Right cardiac atrium (tissue), 5 donors: ENCODE results near the gene SELENOM. TPM values are rescaled to one million over a fixed set of nuclear protein-coding genes. Genes with fewer than 3 reads are reported as not detected.
"Not testable (repeated sequence)": the region's sequence is repeated elsewhere in the genome, so short reads cannot be mapped to it uniquely, and the experiment has no call there.

Source experiments
- ATAC-seq, 2 donors: fragments of 200-7000 bp; cut with Tn5 transposase; one replicate each; pipeline versions ENCODE4 v1.8.0 to v1.9.1; 2020; ENCODE audit warnings: moderate library complexity in 2 of 2, mild to moderate bottlenecking in 1 of 2
- DNase-seq, 3 donors: peaks; one replicate each; pipeline ENCODE4 v3.0.0-alpha.2; 2020
- H3K27ac ChIP-seq: one replicate; pipeline ENCODE4 v1.5.1; 2013; ENCODE audit warnings: mild to moderate bottlenecking, low read length, control low read depth, moderate library complexity
- H3K27me3 ChIP-seq: one replicate; pipeline ENCODE4 v1.6.1; 2013; ENCODE audit not compliant: control insufficient read depth, insufficient read depth
- H3K4me1 ChIP-seq: one replicate; pipeline ENCODE4 v1.6.1; 2013; ENCODE audit warnings: low read length; ENCODE audit not compliant: control insufficient read depth, insufficient read depth
- H3K4me3 ChIP-seq: one replicate; pipeline ENCODE4 v1.5.1; 2013; ENCODE audit warnings: low read length, control low read depth
- H3K9me3 ChIP-seq: one replicate; pipeline ENCODE4 v1.6.1; 2013; ENCODE audit warnings: low read length; ENCODE audit not compliant: control insufficient read depth
- WGBS: extraction: QIAGEN DNeasy Blood & Tissue Kit; methylation state at CpG from one replicate; pipeline ENCODE4 v1.1.7; 2013; 5-methylcytosine and 5-hydroxymethylcytosine counted together
- intact Hi-C, 4 donors: fragments of 100-400 bp; cut with DNase I; formaldehyde crosslinking; loops; one replicate each; pipeline versions ENCODE4 v1.11.0 to v1.14.0; 2022 to 2023
- polyA plus RNA-seq: library from polyadenylated mRNA; stranded (reverse); fragments of 200-250 nt; gene quantifications from one replicate; pipeline ENCODE4 v1.2.3, GENCODE V29; 2013
- total RNA-seq, 4 donors: library from RNA; stranded (reverse); fragmentation: NEBNext Ultra II Directional; extraction: Animal tissue kit (Norgen Biotek cat#: 25700); gene quantifications; one replicate each; pipeline ENCODE4 v1.2.1, GENCODE V29; 2021
- donor health status: healthy with polysubstance abuse.
- donor health status: DM: no; HTN: yes; CAD: no.
- donor health status: DM: no; HTN: no; CAD: no.
- donor health status: DM: no; HTN: yes; CAD: no; lungs with severe emphysema.
- donor health status: DM: yes; HTN: yes; CAD: no.

Gene SELENOM
- total and polyA plus RNA-seq, 5 donors: 167 to 219 (median 179) TPM

DNA sequence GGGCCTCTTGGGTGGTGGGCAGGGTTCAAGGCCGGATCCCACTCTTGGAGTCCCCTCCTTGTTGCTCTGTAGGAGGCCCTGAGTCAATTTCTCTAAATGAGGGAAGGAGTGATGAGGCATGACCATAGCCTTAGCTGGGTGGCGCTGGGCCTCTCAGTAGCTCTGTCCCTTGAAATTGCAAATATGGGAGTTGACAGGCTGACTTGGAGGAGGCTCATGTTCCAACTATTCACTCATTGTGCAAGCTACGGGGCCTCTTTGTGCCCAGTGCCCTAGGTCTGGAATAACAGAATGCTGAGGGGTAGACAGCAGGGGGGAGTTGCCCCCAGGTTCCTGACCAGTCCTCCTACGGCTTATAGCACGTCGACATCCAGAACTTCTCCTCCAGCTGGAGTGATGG lies 8.0 kb downstream of the SELENOM start:
- 88% methylated on average over 6 of the region's 6 CpGs for WGBS
- H3K27me3 ChIP-seq: no peaks in the 10 kb centered on the region
- H3K9me3 ChIP-seq: no peaks in the 10 kb centered on the region
- no peak overlapping the region for H3K4me3 ChIP-seq
- no peaks in the 10 kb centered on the region for H3K4me1 ChIP-seq
- no peak overlapping the region for H3K27ac ChIP-seq
- ATAC-seq (no peak), DNase-seq (peak in 1 of 3 donors; percentile 20)
- intact Hi-C loops: no loop called here

DNA sequence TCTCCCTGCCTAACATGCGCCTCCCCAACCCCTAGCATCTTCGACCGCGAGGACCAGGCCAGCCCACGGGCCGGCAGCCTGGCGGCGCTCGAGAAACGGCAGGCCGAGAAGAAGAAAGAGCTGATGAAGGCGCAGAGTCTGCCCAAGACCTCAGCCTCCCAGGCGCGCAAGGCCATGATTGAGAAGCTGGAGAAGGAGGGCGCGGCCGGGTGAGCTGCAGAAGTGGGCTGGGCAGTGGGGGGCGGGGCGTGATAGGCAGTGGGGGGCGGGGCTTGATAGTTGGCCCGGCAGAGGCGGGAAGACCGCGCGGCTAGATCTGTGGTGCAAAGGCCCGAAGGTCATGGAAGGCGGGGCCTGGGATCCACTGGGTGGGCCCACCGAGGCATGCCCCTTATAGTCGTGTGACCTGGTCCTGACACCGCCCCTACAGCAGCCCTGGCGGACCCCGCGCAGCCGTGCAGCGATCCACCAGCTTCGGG lies 8.7 kb downstream of the SELENOM start:
- Histone ChIP-seq H3K27me3 (no peaks in the 10 kb centered on the region), H3K4me3 (no peak overlapping the region), H3K4me1 (no peaks in the 10 kb centered on the region), H3K9me3 (no peaks in the 10 kb centered on the region), H3K27ac (peak overlapping the region; percentile 13)
- DNase-seq (peak; percentile 64 to 85 (median 82)), ATAC-seq (peak; percentile 6 to 22)
- intact Hi-C loops: no loop called here
- 59% methylated on average over 36 of the region's 36 CpGs for WGBS

DNA sequence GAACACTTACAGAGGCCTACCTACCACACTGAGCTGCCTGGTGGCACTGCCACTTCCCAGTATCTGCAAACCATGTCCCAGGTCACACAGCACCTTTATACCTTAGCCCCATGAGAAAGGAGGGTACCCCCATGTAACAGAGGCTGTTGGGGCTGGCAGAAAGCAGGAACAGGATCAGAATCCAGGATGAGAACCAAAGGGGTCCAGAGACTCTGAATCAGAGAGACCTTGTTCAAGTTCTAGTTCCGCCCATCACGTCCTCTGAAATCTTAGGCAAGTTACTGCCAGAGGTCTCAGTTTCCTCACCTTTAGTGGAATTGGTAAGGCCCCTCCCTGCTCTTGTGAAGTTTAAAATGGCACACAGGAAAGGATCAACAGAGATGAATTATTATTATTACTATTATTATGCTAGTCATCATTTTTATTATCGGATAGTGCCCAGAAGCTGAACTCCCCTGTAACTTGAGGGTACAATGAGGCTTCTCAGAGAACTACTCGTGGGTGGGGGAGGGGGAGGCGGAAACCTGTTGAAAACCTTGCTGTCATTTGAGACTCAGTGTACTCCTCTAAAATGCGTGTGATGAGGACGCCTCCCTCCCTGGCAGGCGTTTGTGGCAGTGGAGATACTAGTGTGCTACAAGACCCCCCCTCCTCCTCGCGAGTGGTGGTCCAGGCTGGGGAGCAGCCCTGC lies 9.3 kb downstream of the SELENOM start:
- H3K4me3 ChIP-seq: no peak overlapping the region
- ATAC-seq (no peak), DNase-seq (peak in 2 of 3 donors; percentile 26 to 53)
- no peaks in the 10 kb centered on the region for H3K27me3 ChIP-seq
- 82% methylated on average over 10 of the region's 10 CpGs for WGBS
- no peaks in the 10 kb centered on the region for H3K9me3 ChIP-seq
- H3K4me1 ChIP-seq: no peaks in the 10 kb centered on the region
- H3K27ac ChIP-seq: no peak overlapping the region
- intact Hi-C loops: no loop called here

DNA sequence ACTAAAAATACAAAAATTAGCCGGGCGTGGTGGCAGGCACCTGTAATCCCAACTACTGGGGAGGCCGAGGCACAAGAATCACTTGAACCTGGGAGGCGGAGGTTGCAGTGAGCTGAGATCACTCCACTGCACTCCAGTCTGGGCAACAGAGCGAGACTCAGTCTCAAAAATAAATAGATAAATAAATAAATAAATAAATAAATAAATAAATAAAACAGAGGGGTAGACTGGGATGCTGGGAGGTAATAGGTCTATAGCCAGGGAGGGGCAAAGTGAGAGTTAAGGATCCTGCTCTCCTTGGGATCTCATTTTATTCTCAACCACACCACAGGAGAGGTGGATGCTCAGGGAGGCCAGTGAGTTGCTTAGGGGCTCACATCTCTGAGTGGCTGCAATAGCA lies 9.8 kb downstream of the SELENOM start:
- H3K9me3 ChIP-seq, DNase-seq, ATAC-seq, H3K27me3 ChIP-seq, H3K4me1 ChIP-seq, H3K4me3 ChIP-seq, intact Hi-C loops, H3K27ac ChIP-seq: not testable (repeated sequence)
- 97% methylated on average over 5 of the region's 5 CpGs for WGBS

DNA sequence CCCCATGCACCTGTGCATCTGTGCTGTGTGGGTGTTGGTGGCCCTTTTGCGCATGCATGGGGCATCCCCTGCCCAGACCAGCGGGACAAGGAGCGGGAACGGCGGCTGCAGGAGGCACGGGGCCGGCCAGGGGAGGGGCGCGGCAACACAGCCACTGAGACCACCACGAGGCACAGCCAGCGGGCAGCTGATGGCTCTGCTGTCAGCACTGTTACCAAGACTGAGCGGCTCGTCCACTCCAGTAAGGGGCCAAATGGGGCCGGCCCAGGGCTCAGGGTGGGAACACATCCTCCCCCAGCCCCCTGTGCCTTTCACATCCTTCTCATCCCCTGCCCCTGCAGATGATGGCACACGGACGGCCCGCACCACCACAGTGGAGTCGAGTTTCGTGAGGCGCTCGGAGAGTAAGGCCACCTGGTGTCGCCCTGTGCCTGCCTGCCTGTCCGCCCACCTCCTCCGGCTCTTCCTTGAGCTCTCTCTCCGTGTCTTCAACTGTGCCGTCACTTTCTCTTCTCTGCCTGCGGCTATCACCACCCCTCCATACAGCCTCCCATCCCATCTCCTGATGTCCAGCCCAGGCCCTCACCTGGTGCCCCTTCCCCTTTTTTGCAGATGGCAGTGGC lies 10.6 kb downstream of the SELENOM start:
- no peak for ATAC-seq
- Histone ChIP-seq H3K27me3 (no peaks in the 10 kb centered on the region), H3K9me3 (no peaks in the 10 kb centered on the region), H3K4me3 (no peak overlapping the region), H3K4me1 (no peaks in the 10 kb centered on the region), H3K27ac (no peak overlapping the region)
- WGBS: 89% methylated on average over 27 of the region's 27 CpGs
- intact Hi-C loops: no loop called here
- peak in 1 of 3 donors; percentile 64 for DNase-seq

DNA sequence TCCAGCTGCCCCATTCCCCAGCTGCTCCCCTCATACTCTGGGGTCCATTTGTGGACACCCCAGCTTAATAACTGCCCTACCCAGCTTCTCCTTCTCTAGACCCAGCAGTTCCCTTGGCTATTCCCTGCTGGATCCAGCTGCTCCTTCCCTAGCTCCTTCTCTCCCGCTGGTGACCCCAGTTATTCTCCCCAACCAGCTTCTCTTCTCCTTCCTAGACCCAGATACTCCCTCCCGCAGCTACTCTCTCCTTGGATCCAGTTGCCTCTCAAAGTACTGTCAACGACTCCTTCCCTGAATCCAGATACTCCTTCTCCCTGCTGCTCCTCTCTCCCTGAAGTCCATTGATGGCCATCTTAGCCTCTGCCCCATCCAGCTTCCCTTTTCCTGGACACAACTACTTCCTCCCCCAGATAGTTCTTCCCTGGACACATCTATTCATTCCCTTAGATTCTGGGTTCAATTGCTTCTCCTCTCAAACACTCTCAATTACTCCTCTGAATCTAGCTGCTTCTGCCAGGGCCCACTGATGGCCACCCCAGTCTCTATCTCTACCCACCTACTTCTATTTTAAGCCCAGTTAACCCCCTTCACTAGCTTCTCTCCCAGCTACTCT lies 11.6 kb downstream of the SELENOM start:
- intact Hi-C loops: no loop called here
- 80% methylated on average over 3 of the region's 3 CpGs for WGBS
- ATAC-seq: no peak
- no peak for DNase-seq
- no peak overlapping the region for H3K4me3 ChIP-seq
- no peak overlapping the region for H3K27ac ChIP-seq
- H3K4me1 ChIP-seq: no peaks in the 10 kb centered on the region
- no peaks in the 10 kb centered on the region for H3K9me3 ChIP-seq
- no peaks in the 10 kb centered on the region for H3K27me3 ChIP-seq

DNA sequence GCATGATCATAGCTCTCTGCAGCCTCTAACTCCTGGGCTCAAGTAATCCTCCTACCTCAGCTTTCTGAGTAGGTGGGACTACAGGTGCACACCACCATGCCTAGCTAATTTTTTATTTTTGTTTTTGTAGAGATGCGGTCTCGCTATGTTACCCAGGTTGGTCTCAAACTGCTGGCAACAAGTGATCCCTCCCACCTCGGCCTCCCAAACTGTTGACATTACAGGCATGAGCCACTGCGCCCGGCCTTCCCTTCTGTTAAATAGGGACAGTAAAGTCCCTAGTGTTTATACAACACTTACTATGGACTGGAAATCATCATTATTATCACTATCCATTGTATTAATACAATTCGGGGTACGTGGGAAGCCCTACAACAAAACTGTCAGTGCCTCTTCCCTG lies 12.6 kb downstream of the SELENOM start:
- no peaks in the 10 kb centered on the region for H3K27me3 ChIP-seq
- H3K4me3 ChIP-seq: no peak overlapping the region
- H3K9me3 ChIP-seq: no peaks in the 10 kb centered on the region
- 92% methylated on average over 7 of the region's 7 CpGs for WGBS
- DNase-seq: peak in 2 of 3 donors; percentile 29 to 43
- intact Hi-C loops: loop anchor here in 2 of 4 donors (5.0 kb wide), 1 partner anchor 53 kb away; no protein-coding TSS in a partner anchor
- ATAC-seq: no peak
- H3K4me1 ChIP-seq: no peaks in the 10 kb centered on the region
- no peak overlapping the region for H3K27ac ChIP-seq

DNA sequence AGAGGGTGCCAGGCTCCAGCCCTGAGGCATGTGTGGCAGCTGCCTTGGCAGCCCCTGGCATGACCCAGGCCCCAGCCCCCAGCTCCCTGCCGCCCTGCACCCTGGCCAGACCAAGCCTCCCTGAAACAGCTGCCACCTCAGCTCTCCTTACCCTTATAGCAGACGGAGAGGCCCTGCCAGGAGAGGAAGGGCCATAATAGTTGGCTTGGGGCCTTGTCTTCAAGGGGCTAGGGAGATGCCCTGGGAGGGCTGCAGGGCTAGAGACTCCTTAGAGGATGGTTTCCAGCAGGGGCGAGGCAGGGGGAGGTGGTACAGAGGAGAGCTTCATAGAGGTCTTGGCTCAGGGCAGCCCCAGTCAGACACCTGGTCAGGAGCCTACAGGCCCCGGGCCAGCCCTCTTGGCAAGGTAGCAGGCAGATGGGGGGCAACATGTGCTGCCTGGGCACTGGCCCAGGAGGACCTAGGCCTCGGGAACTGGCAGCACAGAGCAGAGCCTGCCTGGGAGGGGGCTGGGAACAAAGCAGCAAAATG lies 13.3 kb downstream of the SELENOM start:
- H3K27ac ChIP-seq: peak overlapping the region; percentile 93
- peak; percentile 30 to 82 (median 81) for DNase-seq
- intact Hi-C loops: loop anchor here in 2 of 4 donors (5.0 kb wide), 1 partner anchor 53 kb away; no protein-coding TSS in a partner anchor
- no peaks in the 10 kb centered on the region for H3K4me1 ChIP-seq
- ATAC-seq: peak; percentile 6 to 33
- WGBS: 45% methylated on average over 5 of the region's 5 CpGs
- no peaks in the 10 kb centered on the region for H3K9me3 ChIP-seq
- no peaks in the 10 kb centered on the region for H3K27me3 ChIP-seq
- peak overlapping the region; percentile 34 for H3K4me3 ChIP-seq

DNA sequence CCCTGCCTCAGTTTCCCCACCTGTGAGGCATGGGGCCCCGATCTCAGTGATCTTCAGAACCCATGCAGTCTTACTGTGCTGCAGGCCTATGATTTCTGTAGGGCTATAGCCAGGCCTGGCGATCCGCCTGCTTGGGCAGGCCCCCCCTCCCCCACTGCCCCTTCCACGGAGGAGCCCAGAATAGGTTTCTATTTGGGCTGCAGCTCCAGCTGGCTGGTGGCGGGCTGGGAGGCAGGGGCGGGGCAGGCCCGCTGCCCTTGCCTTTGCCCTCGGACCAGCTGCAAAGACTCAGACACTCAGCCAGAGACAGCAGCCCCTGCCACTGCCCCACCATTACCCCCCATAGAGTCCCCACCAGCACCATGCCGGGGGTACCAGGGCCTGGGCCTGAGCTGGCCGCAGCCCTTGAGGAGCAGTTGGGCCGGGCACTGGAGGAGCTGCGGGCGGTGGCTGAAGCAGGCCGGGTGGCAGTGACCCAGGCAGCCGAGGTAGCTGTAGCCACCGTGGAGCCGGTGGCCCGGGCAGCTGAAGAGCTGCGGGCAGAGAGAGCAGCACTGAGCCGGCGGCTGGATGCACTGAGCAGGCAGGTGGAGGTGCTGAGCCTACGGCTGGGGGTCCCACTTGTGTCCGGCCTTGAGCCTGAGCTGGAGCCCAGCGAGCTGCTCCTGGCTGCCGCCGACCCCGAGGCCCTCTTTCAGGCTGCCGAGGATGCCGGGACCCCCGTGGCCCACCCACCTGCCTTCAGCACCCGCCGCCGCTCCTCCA lies 14.1 kb downstream of the SELENOM start:
- whole genome bisulfite sequencing: 68% methylated on average over 33 of the region's 33 CpGs
- Histone ChIP-seq H3K27ac (peak overlapping the region; percentile 93), H3K4me1 (no peaks in the 10 kb centered on the region), H3K27me3 (no peaks in the 10 kb centered on the region), H3K9me3 (no peaks in the 10 kb centered on the region), H3K4me3 (peak overlapping the region; percentile 34)
- peak; percentile 60 to 71 for ATAC-seq
- peak; percentile 67 to 90 (median 88) for DNase-seq
- intact Hi-C loops: loop anchor here in 2 of 4 donors (5.0 kb wide), 1 partner anchor 54 kb away; no protein-coding TSS in a partner anchor

DNA sequence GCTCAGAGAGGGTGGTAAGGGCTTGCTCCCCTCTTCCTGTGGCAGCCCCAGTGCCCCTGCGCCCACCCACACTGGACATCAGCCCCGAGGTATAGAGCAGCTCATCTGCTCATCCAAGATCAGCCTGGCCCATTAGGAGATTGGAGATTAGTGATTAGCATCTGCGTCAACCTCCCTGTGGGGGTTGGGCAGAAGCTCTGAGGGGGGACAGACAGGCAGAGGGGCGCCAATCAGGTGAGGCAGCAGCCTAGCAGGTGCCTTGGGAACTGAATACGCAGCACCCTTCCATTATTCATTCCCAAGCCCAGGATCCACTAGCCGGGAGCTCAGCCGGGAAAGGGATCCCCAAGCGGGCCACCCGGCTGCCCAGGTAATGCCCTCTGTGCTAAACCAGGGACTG lies 15.2 kb downstream of the SELENOM start:
- no peak overlapping the region for H3K27ac ChIP-seq
- H3K9me3 ChIP-seq: no peaks in the 10 kb centered on the region
- peak in 2 of 3 donors; percentile 31 to 40 for DNase-seq
- no peaks in the 10 kb centered on the region for H3K4me1 ChIP-seq
- intact Hi-C loops: loop anchor here in 2 of 4 donors (5.0 kb wide), 1 partner anchor 55 kb away; no protein-coding TSS in a partner anchor
- no peak for ATAC-seq
- no peaks in the 10 kb centered on the region for H3K27me3 ChIP-seq
- 96% methylated on average over 9 of the region's 9 CpGs for whole genome bisulfite sequencing
- no peak overlapping the region for H3K4me3 ChIP-seq
